Measurements from ENCODE around the gene TMPRSS6.

The TMPRSS6 gene

DNA sequence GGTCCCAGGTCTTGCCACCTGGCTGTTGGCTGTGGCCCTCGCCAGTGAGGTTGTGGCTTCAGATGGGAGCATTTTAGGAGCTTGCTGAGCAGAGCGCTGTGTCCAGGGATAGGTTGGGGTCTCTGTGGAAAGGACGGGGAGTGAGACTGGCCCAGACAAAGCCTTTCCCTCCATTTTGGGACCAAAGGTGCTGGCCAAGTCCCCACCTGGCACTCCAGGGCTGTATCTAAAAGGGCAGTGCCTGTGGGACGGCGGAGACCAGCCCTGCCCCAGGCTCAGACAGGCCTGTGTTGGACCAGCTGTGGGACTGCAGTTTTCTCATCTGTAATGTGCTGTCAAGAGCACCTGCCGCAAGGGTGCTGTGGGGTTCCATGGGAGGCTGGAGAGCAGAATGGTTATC is 62.9 kb downstream of the TMPRSS6 start:
- DNase-seq = no peak

DNA sequence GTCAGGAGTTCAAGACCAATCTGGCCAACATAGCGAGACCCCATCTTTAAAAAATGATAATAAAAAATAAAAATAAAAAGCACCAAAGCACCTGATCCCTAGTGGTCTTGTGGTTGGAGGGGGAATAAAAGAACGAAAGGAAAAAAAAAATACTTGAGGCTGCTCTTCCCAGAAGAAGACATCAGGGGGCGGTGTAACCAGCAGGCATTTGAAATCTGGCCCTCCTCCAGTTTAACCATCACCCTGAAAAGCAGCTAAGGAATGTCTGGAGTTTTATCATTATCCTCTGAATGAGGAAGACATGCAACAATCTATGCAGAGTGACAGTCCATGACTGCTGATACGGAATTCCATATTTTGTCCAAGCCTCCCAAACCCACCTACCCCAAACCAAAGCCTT is 63.6 kb downstream of the TMPRSS6 start:
- DNase-seq = peak; percentile 68

DNA sequence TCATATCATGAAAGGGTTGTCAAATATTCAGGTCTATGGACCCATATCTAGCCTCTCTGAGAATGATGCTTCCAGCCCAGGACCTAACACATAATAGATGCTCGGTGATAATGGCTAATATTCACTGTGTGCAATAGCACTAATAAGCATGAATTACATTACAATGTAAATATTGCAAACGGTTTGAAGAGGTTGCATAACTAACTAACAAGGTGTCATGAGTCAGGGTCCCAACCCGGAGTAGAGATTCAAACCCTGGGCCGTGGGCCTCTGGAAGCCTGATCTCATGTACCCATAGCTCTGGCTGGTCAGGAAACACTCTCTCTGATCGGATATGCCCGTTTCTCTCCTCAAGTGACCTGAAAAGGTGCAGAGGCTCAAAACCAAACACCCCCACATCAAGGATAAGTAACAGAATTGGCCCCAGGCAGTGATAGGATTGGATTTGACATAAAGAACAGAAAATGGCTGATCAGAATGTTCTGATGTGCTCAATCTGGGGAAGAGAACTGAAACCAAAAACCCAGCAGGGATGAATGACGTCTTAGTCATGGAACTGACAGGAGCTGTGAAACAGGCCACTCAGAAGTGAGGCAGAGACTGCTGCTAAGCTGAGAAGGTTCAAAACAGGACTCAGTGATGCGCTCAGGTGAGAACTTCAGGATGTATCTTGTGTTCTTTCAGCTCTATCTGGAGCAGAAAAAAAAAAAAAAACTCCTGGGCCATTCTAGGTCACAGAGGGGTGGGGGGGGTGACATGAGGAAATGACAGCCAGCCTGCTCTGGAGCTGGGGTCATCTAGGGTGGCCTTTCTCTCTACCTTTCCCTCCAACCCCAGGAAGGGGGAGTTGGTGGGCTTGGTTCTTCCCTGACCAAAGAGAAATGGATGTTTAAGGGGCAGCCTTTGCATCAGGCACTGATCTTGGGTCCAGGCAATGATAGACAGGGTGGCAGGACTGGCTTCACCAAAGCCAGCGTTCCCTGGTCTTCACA is 64.6 kb downstream of the TMPRSS6 start:
- no peak for DNase-seq

DNA sequence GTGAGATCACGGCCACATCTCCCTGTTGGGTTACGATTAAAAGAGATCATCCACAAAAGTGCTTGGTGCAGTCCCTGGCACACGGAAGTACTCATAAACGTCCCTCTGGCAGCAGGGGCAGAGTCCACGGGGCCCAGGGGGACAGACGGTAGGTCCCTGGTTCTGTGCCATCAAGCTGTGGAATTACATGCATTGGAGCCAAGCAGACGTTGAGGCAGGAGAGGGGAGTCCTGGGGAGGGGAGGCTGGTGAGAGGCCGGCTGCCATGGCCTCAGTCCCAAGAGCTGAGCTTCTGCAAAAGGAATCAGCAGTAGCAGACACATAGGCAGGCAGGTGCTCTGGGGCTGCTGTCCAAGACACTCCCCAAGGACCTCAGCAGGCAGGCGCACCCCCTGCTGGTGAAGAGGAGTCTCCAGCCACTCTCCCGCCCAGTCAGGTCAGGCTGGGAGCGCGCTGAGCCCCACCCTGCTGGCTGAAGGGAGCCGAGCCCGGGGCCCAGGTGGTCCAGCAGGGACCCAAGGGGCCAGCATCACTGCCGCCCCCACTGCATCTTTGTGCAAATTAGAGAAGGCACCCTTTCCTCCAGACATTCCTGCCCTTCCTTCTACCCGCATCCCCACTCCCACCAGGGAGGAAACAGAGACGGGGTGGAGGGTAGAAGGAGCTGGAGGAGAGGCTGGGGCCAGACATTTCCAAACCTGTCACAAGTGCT is 65.5 kb downstream of the TMPRSS6 start:
- DNase-seq = peak; percentile 49

DNA sequence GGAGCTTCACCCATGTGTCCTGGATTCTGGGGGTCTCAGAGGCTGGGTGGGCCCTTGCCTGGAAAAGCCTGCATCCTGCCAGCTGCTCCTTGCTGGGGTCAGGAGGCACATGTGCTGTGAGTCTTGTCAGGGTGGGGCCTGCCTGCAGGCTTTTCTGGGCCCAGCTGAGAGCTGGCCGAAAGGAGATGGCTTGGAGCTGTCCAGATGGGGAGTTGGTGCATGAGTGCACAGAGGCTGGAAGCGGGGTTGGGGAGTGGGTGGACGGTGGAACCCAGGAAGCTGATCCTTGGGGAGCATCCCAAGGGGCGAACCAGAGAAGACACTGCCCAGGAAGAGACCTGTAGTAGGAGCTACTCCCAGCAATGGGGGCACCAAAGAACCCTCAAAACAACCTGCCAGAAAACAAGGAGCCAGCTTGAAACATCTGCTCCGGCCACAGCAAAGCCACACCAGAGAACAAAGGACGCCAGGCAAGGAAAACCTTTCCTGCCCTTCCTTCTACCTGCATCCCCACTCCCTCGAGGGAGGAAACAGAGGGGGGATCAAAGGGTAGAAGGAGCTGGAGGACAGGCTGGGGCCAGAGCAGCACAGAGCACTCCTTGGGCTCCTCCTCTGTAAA is 66.2 kb downstream of the TMPRSS6 start:
- DNase-seq = no peak

DNA sequence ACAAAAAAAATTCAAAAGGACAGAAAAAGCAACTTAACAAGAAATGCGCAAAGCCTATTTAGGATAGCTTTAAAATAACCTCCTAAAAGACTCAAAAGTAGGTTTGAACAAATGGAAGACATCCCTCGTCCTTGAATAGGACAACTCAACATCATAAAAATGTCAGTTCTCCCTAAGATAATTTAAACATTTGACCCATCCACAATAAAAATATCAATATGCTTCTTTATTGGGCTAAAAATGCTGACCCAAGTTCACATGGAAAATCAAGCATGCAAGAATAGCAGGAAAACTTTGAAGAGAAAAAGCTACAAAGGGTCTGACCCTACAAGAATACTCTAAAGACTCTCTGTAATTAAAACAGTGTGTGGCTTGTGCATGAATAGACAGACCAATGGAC is 70.0 kb downstream of the TMPRSS6 start:
- no peak for DNase-seq

DNA sequence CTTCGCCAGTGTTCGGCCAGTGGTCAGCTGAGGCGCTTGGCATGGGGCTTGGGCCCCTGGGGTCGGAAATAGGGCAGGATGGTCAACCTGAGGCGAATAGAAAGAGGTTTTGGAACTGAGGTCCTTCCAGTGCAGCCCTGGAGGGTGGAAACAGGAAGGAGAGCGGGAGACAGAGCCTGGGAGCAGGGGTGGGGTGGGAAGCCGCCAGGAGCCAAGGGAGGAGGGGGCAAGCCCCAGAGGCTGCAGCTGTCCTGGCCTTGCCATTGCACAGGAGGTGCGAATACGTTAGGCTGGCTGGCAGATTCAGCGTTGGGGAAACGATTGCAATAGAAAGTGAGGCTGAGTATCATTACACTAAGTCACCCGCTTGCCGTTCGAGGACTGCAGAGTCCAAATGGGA is 71.8 kb downstream of the TMPRSS6 start:
- DNase-seq = no peak

DNA sequence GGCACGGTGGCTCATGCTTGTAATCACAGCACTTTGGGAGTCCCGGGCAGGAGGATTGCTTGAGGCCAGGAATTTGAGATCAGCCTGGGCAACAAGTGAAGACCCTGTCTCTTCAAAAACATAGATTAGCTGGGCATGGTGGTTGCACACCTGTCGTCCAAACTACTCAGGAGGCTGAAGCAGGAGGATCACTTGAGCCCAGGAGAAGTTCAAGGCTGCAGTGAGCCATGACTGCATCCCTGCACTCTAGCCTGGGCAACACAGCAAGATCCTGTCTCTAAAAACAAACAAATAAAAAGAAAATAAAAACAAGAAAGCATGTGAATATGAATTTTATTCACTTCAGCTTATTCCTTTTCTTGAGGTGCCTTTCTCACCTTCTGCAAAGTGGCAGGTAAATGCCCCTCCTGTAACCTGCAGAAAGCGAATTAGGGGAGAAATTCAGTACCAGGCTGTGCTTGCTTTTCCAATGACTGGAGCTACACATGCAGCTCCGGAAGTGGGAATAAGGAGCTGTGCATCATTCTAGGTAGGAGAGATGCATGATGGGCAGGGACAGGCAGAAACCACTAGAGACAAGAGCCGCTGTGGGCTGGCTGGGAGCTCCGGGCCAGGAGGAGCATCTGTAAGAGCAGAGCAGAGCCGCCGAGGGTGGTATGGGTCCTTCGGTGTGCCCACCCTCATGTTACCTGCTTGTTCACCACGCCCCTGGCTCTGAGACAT is 72.7 kb downstream of the TMPRSS6 start:
- DNase-seq = no peak

DNA sequence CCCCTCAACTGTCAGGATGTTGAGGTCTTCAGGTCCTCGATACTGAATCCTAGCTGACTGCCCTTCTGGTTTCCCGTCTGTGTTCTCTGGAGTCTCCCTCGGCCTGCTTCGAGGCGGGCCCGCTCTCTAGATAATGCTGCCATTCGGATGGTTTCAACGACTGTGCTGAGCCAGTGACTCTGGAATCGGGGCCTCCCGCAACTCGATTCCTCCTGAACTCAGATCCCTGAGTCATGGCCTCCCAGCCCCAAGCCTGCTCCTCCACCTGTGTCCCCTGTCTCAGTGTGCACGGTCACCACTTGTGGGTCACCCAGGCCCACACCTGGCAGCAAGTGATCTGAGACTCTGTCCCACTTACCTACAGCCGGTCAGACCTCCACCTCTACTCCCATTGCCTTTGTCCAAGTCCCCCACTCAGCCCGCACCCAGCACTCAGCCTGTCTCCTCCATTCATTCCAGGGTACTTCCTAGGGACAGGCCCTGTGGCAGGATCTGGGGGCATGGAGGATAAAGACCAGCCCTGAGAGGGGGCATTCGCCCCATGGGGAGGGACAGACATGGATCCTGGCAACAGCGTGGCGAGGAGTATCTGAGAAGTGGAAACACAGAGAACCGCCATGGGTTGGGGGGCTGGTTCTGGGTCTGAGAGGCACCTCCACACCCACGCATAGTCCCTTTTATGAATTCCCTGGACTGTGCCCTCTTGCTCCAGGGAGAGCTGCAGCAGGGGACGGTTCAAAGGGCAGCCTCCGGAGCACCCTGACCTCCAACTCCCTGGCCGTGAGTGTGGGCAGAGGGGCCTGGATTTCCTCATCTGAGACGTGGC is 75.7 kb downstream of the TMPRSS6 start:
- no peak for DNase-seq

DNA sequence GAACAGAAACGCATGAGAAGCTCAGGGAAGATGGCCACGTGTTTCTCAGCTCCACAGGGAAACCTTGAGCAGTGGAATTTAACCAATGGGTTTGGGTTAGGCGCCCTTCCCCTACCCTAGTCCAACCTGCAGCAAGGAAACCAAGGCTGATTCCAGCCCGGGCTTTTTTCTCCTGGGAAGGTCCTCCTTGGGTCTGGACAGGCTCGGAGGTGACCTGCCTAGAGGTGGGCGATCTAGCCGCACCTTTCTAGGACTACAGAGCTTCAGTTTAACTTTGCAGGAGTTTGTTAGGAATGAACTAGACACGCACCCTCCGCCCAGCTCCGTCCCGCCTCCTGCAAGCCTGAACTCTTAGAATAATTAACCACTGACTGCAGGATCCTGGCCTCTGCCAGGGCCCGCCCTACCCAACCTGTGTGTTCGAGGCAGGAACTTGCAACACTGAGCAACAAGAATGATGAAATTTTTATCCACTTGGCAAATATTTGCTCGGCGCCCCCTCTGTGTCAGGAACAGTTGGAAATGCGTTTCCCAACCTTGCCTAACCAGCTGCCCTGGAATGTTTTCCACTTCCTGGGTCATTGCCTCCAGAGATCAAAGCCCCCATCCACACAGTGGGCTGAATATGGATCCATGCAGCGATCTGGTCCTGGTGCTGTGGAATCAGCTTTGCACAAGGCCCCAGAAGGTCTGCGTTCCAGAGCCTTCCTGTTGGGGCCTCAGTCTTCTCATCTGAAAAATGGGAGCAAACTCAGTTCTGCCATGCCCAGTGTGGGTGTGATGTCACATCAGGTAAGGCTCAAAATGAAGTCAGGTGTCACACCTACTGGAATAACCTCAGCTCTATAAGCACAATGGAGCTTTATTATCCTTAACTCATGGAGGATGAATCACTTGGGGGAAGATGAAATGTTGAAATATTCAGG is 76.7 kb downstream of the TMPRSS6 start:
- DNase-seq = peak; percentile 25

DNA sequence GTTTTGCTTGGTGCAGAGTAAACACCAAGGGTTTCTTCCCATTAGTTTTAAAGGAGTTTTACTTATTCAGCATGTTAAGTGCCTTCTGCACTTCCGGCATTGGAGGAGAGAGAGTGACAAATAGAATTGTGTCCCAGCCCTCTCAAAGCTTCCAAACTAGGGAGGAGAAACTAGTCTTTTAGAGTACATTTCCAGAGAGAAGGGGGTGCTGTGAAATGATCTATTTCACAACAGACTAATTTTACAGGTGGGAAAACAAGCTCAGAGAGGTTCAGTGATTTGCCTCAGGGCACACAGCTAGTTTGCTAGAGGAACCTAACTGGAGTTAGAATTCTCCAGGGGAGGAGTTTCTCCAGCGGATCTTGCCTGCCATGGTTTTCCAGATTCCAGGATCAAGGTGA is 77.4 kb downstream of the TMPRSS6 start:
- DNase-seq = no peak

DNA sequence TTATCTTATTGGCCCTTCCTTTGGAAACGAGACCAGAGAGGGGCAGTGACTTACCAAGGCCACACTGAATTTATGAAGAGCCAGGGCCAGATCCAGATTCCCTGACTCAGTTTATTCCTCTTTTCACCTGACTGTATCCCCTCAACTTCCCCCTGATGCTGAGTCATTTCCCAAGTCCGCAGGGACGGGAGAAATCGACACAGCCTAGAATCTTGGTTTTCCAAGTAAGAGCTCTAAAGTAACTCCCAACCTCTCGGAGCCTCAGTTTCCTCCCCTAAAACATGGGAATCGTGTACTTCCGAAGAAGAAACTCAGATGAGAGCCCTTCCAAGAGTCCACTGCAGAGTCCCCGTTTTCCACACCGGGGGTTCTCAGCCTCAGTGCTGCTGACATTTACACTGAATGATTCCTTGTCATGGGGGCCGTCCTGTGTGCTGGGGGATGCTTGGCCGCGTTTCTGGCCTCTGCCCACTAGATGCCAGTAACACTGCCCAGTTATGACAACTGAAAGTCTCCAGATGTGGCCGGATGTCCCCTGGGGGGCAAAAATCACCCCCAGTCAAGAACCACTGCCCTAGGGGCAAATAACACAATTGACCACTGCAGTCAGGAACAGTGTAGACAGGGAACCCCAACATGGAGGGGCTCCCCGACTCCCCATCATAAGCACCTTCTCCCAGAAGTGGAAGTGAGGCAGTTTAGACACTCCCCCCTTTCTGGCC is 78.8 kb downstream of the TMPRSS6 start:
- no peak for DNase-seq

DNA sequence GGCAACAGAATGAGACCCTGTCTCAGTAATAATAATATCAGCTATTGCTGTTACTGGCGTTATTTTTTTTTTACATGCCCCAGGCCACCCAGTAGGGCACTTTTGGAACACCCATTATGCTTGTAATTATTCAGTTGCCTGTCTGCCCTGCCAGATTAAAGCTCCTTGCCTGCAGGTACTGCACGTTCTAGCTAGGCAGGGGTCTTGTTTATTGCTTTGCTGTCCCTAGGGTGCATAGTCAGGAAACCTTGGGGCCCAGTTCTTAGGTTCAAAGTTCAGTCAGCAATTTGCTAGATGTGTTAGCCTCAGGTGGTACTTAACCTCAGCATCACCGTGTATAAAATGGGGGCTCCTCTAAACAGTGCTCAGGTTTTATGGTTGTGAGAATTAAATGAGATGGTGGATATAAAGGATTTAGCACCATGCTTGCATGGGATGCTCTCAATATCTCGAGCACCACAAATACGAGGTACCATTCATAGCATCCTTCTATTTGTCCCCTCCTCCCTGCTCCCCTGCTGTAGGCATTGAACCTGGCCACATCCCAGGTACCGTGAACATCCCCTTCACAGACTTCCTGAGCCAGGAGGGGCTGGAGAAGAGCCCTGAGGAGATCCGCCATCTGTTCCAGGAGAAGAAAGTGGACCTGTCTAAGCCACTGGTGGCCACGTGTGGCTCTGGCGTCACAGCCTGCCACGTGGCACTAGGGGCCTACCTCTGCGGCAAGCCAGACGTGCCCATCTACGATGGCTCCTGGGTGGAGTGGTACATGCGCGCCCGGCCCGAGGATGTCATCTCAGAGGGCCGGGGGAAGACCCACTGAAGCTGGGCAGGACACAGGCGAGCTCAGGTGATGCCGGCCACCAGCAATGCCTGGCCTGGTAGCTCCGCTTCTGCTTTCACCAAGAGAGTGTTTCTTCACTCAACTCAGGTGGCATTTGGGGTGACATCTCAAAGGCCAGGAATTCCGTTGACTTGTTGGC is 80.5 kb downstream of the TMPRSS6 start:
- no peak for DNase-seq

DNA sequence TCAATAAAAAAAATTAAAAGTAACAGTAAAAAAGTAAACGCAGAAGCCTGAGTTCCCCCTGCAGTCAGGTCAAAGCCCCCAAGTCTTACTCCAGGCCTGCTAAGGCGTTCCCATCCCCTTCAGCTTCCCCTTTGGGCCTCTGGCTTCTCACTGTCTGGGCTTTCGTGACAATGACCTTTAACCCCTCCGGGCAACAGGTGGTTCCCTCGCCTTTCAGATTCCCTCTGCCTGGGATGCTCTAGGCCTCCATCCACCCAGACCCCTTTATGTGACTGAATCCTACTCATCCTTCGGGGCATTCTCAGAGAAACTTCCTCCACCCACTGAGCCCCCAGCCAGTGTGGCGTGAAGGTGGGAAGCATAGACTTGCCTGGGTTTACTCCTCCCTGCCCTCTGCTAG is 82.0 kb downstream of the TMPRSS6 start:
- no peak for DNase-seq

DNA sequence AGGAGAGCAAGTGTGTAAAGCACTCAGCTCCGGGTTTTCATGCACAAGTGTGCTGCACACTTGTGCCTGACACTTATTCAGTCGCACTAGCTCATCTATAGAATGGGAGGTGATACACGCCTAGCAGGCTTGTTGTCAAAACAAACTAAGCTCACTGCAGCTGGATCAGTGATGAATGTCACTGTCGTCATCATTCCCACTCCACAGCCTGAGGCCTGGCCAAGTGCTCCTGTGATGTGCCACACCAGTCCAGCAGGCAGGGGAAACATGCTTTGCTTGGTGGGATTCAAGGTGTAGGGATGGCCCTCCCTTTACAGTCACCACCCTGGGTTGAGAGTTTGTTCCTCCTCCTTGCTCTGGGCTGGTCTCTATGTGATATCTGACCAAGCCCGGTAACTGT is 83.2 kb downstream of the TMPRSS6 start:
- DNase-seq = no peak

DNA sequence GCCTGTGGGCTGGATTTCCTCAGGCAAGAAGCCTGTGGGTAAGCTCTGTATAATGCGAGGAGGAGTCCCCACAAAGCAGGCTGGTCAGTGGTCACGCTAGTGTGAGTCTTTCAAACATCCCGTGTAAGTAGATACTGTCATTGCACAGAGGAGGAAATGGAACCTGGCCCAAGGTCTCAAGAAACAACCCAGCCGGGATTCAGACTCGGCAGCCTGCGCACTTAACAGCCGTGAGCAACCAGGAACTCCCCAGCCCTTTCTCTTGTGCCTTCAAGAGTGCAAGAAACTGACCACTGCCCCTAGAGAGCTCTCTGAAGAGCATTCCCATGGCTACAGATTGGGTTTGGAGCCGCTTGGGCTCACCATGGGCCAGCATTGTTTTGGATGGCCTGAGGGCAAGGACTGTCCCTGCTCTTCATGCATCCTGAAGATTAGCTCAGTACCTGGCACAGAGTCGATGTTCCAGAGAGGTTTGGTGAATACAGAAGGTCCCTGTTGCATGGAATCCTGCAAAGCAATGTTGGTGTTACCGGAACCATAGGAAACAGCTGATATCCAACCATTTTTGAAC is 83.9 kb downstream of the TMPRSS6 start:
- DNase-seq = no peak

DNA sequence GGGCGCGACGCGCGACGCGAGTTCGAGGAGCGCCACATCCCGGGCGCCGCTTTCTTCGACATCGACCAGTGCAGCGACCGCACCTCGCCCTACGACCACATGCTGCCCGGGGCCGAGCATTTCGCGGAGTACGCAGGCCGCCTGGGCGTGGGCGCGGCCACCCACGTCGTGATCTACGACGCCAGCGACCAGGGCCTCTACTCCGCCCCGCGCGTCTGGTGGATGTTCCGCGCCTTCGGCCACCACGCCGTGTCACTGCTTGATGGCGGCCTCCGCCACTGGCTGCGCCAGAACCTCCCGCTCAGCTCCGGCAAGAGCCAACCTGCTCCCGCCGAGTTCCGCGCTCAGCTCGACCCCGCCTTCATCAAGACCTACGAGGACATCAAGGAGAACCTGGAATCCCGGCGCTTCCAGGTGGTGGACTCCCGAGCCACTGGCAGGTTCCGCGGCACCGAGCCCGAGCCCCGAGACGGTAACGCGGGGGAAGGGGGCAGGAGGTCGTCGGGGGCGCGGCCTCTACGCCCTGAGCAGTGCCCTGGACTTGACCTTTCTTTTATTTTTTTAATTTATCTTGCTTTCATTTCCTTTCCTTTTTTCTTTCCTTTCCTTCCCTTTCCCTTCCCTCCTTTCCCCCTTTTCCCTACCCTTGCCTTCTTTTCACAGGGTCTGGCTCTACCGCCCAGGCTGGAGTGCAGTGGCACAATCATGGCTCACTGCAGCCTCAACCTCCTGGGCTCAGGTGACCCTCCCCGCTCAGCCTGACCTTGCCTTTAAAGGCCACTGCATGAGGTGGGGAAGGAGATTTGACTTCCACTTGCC is 85.0 kb downstream of the TMPRSS6 start:
- DNase-seq = no peak

Data from EL (cell line).